Breast epithelium (tissue), 4 donors: Measurements from ENCODE around the gene MDM1. TPM values are rescaled to one million over a fixed set of nuclear protein-coding genes. Genes with fewer than 3 reads are reported as not detected.
A peak's percentile ranks its signal among the peaks of the same experiment; 100 is the strongest.

Source experiments
- DNase-seq, 2 donors: peaks; one replicate each; pipeline ENCODE4 v3.0.0-alpha.2; 2019; ENCODE audit warnings: low spot score in 2 of 2
- H3K27ac ChIP-seq, 2 donors: fragments of 200-600 bp; sonication (generic) in 1 of 2; one replicate each; pipeline ENCODE4 v1.5.1; 2016 to 2019; ENCODE audit warnings: mild to moderate bottlenecking in 1 of 2
- H3K27me3 ChIP-seq, 2 donors: fragments of 200-600 bp; sonication (generic) in 1 of 2; one replicate each; pipeline versions ENCODE4 v1.5.1 to v1.6.0; 2017 to 2019; ENCODE audit warnings: control low read depth in 1 of 2, mild to moderate bottlenecking in 1 of 2
- H3K36me3 ChIP-seq: fragments of 200-600 bp; one replicate; pipeline ENCODE4 v1.5.1; 2019
- H3K4me1 ChIP-seq, 2 donors: fragments of 200-600 bp; sonication (generic); one replicate each; pipeline ENCODE4 v1.5.1; 2016 to 2019; ENCODE audit warnings: control low read depth in 1 of 2
- H3K4me3 ChIP-seq, 3 donors: fragments of 200-600 bp; sonication (generic); 1 replicate in 2 of 3; 2 replicates in 1 of 3; pipeline ENCODE4 v1.5.1; 2016 to 2019; ENCODE audit warnings: mild to moderate bottlenecking in 3 of 3, moderate library complexity in 2 of 3
- H3K9me3 ChIP-seq, 2 donors: fragments of 200-600 bp; sonication (generic) in 1 of 2; one replicate each; pipeline ENCODE4 v1.5.1; 2016 to 2019; ENCODE audit warnings: control low read depth in 1 of 2
- POLR2A ChIP-seq: fragments of 450-650 bp; IDR thresholded peaks from one replicate; pipeline ENCODE4 v1.6.1; 2016; ENCODE audit warnings: antibody characterized with exemption, mild to moderate bottlenecking, moderate library complexity
- POLR2AphosphoS5 ChIP-seq, 3 donors: sonication (generic); formaldehyde crosslinking; IDR thresholded peaks; one replicate each; pipeline ENCODE4 v1.6.1; 2017; ENCODE audit warnings: antibody characterized with exemption in 3 of 3
- intact Hi-C: fragments of 100-400 bp; cut with DNase I; formaldehyde crosslinking; loops from one replicate; pipeline ENCODE4 v1.15.1; 2023; ENCODE audit warnings: low total_unique reads
- total RNA-seq, 3 donors: library from RNA; depleted of rRNA; stranded (reverse); fragments of >200 nt; gene quantifications; one replicate each; pipeline ENCODE4 v1.1.0, GENCODE V29; 2016
- TF ChIP-seq, protein P1 (sequence below), 3 donors: fragments of 450-650 bp; IDR thresholded peaks; one replicate each; pipeline ENCODE4 v1.5.1; 2016 to 2017; ENCODE audit warnings: antibody characterized with exemption in 3 of 3, mild to moderate bottlenecking in 3 of 3, moderate library complexity in 3 of 3

Gene MDM1
- total RNA-seq, 3 donors from 2014 or later = 13.1 to 38.6 (median 18.7) TPM

DNA sequence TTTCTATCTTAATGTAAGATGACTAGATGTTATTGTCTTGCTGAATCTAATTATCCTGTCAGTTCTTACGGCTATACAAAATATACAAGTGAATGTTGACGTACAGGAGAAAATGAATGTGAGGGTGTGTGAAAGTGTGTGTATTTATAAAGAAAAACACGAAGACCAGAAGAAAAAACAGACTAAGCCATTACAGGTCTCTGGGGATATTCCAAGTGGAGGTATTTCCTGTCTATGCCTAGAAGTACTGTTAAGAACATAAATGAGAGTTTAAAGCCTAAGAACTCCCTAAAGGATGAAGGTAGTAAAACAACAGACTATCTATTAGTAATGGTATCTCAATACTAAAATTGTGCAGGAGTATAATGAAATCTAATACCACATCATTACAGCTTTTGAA, 7.6 kb downstream of the MDM1 start:
- Histone ChIP-seq H3K4me3 (no peak overlapping the region), H3K27me3 (no peaks in the 10 kb centered on the region), H3K36me3 (peaks cover 6% of the 10 kb centered on the region), H3K27ac (no peak overlapping the region), H3K9me3 (no peaks in the 10 kb centered on the region), H3K4me1 (no peaks in the 10 kb centered on the region)
- intact Hi-C loops = no loop called here
- TF ChIP-seq, protein P1, sequence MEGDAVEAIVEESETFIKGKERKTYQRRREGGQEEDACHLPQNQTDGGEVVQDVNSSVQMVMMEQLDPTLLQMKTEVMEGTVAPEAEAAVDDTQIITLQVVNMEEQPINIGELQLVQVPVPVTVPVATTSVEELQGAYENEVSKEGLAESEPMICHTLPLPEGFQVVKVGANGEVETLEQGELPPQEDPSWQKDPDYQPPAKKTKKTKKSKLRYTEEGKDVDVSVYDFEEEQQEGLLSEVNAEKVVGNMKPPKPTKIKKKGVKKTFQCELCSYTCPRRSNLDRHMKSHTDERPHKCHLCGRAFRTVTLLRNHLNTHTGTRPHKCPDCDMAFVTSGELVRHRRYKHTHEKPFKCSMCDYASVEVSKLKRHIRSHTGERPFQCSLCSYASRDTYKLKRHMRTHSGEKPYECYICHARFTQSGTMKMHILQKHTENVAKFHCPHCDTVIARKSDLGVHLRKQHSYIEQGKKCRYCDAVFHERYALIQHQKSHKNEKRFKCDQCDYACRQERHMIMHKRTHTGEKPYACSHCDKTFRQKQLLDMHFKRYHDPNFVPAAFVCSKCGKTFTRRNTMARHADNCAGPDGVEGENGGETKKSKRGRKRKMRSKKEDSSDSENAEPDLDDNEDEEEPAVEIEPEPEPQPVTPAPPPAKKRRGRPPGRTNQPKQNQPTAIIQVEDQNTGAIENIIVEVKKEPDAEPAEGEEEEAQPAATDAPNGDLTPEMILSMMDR (IDR thresholded peaks at IDR 0.05) = no peak
- TF ChIP-seq POLR2AphosphoS5 (IDR thresholded peaks at IDR 0.05) (no peak), POLR2A (no peak)
- no peak for DNase-seq

DNA sequence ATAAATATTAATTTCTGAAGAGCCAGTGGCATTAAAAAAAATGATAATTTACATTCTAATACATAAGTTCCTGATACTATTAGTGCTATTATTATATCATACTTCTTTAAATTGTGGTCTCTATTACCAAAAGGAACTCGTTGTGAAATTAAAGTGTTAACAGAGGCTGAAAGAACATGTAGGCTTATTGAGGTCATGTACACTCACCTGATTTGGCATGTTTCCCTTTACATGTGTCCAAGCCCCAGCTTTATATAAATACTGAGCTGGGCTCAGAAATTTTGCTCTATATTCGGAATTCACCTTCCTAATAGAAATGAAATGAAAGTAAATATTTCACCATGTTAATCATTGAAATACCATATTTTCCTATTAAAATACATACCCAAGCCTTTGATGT, 11.0 kb downstream of the MDM1 start:
- no peaks in the 10 kb centered on the region for H3K9me3 ChIP-seq
- no peaks in the 10 kb centered on the region for H3K4me1 ChIP-seq
- no peak for DNase-seq
- peaks cover 6% of the 10 kb centered on the region for H3K36me3 ChIP-seq
- H3K27ac ChIP-seq = no peak overlapping the region
- intact Hi-C loops = no loop called here
- H3K27me3 ChIP-seq = no peaks in the 10 kb centered on the region
- no peak overlapping the region for H3K4me3 ChIP-seq
- TF ChIP-seq, protein P1 (IDR thresholded peaks at IDR 0.05) = no peak
- TF ChIP-seq POLR2A (no peak), POLR2AphosphoS5 (IDR thresholded peaks at IDR 0.05) (no peak)

DNA sequence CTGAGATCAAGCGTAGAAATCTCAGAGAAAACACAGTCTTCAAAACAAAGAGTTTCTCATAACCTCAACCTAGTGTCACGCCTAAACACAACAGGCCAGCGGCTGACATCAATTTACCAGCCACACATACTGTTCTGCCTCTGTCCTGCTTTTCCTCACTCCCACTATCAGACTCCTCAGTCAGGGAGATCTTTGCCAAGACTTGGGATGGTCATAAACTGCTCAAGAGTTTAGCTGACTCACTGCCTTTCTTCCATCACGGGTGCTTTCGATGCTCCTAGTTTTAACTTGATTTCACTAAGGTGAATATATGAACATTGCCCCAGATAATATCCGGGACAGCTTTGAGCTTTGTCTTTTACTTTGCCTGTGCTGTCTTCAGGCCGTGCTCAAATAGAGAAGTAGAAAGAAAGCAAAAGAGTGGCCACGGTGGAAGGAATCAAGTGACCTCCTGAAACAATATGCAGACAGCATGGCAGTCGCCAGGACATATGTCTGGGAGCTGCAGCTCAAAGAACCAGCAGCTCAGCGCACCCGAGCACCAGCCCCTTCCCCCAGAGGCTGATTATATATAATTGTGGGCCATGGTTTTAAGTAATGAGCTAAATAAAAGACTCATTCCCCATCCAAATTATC, 12.1 kb downstream of the MDM1 start:
- no peak overlapping the region for H3K4me3 ChIP-seq
- DNase-seq = no peak
- no peaks in the 10 kb centered on the region for H3K27me3 ChIP-seq
- H3K36me3 ChIP-seq = no peaks in the 10 kb centered on the region
- intact Hi-C loops = no loop called here
- peak overlapping the region; percentile 25 to 42 for H3K27ac ChIP-seq
- no peaks in the 10 kb centered on the region for H3K9me3 ChIP-seq
- no peaks in the 10 kb centered on the region for H3K4me1 ChIP-seq
- no peak for TF ChIP-seq POLR2A
- TF ChIP-seq POLR2AphosphoS5 (IDR thresholded peaks at IDR 0.05) = no peak
- TF ChIP-seq, protein P1 (IDR thresholded peaks at IDR 0.05) = no peak

DNA sequence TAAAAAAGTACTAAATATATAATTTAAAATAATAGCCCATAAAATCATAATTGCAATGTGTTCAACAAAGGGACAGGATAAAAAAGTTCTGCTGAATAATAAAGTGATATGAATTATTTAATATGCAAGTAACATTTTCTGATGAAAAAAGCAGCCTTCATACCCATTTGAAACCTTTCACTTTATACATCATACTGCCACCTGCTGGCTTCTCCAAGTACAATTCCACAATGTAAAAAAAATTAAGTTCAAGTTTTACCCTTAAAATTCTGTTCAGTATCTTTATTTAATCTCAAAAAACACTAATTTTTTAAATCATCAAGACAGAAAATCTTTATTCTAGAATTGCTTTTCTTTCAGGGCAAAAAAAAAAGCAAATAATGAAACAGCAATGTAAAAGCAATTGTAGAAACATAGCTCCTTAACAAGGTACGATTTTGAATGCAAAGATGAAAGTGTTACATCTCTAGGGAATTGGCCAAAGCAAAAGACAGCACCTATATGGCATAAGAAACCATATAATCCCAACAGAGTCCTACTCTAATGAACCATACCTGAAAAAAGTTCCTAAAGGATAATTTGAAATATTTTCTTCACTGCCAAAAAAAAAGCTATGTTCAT, 15.0 kb downstream of the MDM1 start:
- H3K9me3 ChIP-seq = no peaks in the 10 kb centered on the region
- no peaks in the 10 kb centered on the region for H3K36me3 ChIP-seq
- intact Hi-C loops = no loop called here
- H3K27ac ChIP-seq = no peak overlapping the region
- no peak overlapping the region for H3K4me3 ChIP-seq
- no peak for DNase-seq
- TF ChIP-seq, protein P1 (IDR thresholded peaks at IDR 0.05) = peak in 2 of 3 donors; percentile 38 to 52
- TF ChIP-seq POLR2A = no peak
- H3K27me3 ChIP-seq = no peaks in the 10 kb centered on the region
- H3K4me1 ChIP-seq = no peaks in the 10 kb centered on the region

DNA sequence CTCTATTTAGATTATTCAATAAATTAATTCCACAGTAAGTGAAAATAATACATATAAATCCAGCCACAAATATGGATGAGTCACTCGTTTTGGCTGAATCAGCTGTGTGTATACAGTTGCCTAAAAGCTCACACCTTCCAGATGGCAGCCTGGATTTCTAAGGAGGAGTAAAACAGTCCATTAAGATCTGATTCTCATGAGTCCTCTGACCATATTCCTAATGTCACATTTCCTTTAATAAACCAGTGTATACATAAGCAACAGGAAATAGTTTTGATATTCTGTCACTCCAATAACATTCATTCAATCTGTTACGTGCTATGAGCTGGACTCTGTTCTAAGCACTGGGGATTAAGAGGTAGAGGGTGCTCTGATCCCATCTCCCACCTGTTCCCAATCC, 21.8 kb downstream of the MDM1 start:
- Histone ChIP-seq H3K27ac (no peak overlapping the region), H3K9me3 (no peaks in the 10 kb centered on the region), H3K4me3 (no peak overlapping the region), H3K27me3 (no peaks in the 10 kb centered on the region), H3K4me1 (no peaks in the 10 kb centered on the region), H3K36me3 (no peaks in the 10 kb centered on the region)
- TF ChIP-seq, protein P1 (IDR thresholded peaks at IDR 0.05) = no peak
- TF ChIP-seq POLR2AphosphoS5 (IDR thresholded peaks at IDR 0.05) (no peak), POLR2A (no peak)
- no peak for DNase-seq
- intact Hi-C loops = no loop called here
